Fibroblast of pulmonary artery (primary cell): ENCODE results near the gene CLIC4.

Source experiments
- DNase-seq: peaks from one replicate; pipeline ENCODE4 v3.0.0-alpha.2; 2010; ENCODE audit warnings: low read depth
- H3K4me3 ChIP-seq: replicated peaks from 2 replicates; pipeline ENCODE4 v1.5.1; 2011; ENCODE audit warnings: low read depth, mild to moderate bottlenecking, control low read depth, low read length, moderate library complexity
- TF ChIP-seq, protein P1 (sequence below): IDR thresholded peaks from 2 replicates; pipeline ENCODE4 v1.5.1; 2011; ENCODE audit warnings: mild to moderate bottlenecking, control low read depth, low read length, inconsistent platforms; ENCODE audit errors: missing control alignments

CLIC4 gene

DNA sequence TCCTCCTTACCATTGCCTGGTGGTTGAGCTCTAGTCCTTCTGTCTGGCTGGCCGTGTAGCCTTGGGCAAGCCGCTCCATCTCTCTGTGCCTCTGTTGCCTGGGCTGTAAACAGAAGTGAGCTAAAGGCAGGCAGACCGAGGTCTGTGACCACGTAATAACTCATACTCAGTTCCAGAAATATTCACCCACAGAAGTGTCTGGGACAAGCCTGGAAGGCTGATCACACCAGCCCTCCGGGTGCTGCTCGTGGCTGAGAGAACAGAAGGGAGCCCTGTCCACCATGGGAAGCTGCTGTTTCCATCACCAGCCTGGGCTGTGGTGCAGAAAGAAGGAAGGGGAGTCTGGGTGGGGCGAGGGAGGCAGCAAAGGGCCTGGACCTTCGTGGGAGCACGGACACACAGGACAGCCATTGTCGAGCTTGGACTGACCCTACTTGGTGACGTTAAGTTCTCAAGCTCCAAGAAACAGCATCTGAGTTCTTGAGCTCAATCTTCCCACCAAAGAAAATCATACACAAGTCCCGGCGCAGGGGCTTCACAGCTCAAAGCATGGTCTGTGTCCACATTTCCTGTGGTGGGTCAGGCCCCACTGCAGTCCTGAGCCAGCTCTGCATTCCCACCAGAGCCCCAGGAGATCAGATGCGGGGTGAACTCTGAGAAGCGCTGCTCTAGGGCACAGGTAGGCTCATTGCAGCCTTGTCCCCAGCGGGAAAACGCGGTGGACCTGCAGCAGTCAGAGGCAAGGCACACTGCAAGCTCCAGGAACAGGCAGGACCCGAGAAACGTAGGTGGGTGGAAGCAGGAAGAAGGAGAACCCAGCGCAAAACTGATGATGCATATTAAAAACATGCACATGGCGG lies 123.0 kb downstream of the CLIC4 start:
- DNase-seq = no peak
- no peak overlapping the region for H3K4me3 ChIP-seq
- TF ChIP-seq, protein P1, sequence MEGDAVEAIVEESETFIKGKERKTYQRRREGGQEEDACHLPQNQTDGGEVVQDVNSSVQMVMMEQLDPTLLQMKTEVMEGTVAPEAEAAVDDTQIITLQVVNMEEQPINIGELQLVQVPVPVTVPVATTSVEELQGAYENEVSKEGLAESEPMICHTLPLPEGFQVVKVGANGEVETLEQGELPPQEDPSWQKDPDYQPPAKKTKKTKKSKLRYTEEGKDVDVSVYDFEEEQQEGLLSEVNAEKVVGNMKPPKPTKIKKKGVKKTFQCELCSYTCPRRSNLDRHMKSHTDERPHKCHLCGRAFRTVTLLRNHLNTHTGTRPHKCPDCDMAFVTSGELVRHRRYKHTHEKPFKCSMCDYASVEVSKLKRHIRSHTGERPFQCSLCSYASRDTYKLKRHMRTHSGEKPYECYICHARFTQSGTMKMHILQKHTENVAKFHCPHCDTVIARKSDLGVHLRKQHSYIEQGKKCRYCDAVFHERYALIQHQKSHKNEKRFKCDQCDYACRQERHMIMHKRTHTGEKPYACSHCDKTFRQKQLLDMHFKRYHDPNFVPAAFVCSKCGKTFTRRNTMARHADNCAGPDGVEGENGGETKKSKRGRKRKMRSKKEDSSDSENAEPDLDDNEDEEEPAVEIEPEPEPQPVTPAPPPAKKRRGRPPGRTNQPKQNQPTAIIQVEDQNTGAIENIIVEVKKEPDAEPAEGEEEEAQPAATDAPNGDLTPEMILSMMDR = no peak

DNA sequence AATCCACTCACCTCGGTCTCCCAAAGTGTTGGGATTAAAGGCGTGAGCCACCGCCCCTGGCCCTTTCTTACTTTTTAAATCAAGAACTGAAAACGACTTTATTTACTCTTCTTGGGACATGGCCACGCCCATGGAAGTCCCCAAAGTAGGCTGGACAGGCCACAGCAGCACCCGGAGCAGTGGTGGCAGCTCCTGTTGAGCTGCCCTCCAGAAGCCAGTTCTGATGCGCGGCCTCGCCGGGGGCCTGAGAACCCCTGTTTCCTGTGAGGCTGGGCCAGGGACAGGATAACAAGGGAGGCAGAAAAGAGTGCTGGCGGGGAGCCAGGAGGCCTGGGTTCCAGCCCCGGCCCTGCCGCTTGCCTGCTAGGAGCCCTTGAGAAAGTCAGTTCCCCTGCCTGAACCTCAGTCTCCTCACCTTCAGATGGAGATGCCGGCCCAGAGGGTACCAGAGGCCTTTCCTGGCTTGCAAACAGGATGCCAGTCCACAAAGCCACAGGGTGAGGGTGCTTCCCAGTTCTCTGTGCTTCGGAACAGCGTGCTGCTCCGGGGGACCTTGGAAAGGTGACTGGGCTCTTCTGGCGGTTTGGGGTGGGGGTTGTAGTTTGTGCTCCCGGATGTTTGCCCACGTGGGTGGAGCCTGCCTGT lies 125.4 kb downstream of the CLIC4 start:
- DNase-seq = no peak
- no peak overlapping the region for H3K4me3 ChIP-seq
- TF ChIP-seq, protein P1 = no peak

DNA sequence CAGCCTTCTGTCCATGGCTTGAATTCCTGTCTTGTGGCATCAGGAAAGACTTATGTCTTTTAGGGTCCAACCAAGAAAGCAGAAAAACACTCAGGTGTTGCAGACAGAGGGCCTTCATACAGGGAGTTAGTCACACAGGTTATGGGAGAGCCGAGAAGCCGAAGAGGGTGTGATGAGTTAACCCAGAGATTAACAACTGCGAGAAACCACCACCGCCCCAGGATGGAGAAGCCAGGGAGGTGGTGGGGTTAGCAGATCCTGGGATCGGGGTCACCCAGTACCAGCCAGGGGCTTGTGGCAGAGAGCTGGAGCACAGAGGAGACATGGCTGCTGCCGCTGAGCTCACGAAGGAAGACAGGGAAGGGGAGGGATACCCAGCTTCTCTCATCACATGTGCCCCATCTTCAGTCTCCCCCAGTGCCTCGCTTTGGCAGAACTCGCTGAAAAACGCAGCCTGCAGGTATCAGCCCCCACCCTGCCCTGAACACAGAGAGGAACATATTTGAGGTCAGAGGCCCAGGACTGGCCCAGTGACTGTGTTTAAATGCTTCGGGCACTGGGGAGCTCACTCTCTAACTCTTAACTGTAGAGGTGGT lies 126.2 kb downstream of the CLIC4 start:
- H3K4me3 ChIP-seq = no peak overlapping the region
- no peak for DNase-seq
- TF ChIP-seq, protein P1 = no peak

DNA sequence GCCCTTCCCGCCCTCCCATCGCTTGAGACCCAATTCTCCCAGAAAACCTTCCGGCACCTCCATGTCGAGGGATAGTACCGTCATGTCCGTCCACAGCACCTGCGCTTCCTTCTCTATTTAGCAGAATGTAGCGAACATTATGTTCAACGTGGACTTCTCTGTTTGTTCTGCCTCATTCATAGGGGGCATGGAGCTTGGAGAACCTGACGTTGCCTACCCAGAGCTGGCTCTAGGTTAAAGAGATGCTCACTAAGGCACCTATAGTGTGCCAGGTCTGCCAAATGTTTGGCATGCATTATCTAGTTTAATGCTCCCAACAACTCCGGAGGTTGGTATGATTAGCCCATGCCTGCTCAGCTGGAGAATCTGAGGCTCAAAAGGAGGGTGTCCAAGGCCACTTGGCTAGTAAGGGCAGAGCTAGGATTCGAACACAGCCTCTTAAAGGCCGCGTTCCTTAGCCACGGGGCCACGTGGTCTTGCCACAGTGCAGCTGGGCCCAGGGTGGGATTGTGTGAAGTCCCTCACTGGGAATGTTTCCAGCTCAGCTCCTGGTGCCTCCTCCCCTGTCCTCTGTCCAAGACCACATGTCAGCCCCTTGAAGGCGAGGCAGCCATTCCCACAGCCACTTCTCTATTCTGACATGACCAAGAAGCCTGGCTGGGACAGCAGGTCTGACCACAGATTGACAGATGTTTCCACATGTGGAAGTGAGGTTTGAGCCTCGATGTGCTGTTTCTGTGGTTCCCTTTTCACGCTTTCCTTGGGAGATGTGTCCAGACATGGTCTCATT lies 127.0 kb downstream of the CLIC4 start:
- DNase-seq = no peak
- H3K4me3 ChIP-seq = no peak overlapping the region
- TF ChIP-seq, protein P1 = no peak

DNA sequence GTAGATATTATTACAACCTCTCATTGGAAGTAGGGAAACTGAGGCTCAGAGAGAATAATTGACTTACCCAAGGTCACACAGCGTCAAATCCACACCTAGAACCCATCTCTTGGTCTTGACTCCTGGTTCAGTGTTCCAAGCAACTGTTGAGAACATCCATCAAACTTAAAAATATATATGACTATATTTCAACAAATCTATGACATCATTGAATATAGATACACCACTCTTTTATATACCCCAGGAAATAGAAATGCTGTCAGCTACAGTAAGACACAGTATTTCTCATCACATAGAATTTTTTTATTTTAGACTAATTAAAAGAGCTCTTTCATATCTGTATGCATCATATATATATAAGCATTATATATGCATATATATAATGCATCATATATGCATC lies 127.9 kb downstream of the CLIC4 start:
- TF ChIP-seq, protein P1 = no peak
- no peak overlapping the region for H3K4me3 ChIP-seq
- no peak for DNase-seq

DNA sequence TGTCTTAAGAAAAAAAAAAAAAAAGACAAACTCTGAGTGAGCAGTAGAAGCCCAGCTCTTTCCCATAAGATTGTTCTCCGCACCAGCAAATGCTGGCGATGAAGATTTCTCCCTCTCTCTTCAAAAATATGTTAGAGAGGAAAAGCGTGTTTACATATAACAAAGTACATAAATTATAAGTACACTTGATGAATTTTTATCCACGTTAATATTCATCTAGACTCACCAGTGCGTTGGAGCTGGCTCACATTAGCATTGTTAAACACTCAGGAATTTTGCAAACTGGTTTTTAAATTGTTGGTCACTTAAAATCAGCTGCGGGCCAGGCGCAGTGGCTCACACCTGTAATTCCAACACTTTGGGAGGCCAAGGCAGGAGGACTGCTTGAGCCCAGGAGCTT lies 128.8 kb downstream of the CLIC4 start:
- no peak for DNase-seq
- TF ChIP-seq, protein P1 = no peak
- H3K4me3 ChIP-seq = no peak overlapping the region
